Aorta (tissue), 5 donors: ENCODE results near the gene SYP. TPM values are rescaled to one million over a fixed set of nuclear protein-coding genes. Genes with fewer than 3 reads are reported as not detected.
A peak's percentile ranks its signal among the peaks of the same experiment; 100 is the strongest.
"Not testable (repeated sequence)": the region's sequence is repeated elsewhere in the genome, so short reads cannot be mapped to it uniquely, and the experiment has no call there.

Source experiments
- ATAC-seq: fragments of 200-7000 bp; cut with Tn5 transposase; one replicate; pipeline ENCODE4 v1.9.1; 2022; ENCODE audit warnings: moderate library complexity; ENCODE audit not compliant: low FRiP score
- DNase-seq, 2 donors: peaks; one replicate each; pipeline ENCODE4 v3.0.0-alpha.2; 2020
- H3K27ac ChIP-seq, 2 donors: one replicate each; pipeline ENCODE4 v1.5.1; 2013; ENCODE audit warnings: low read length in 2 of 2, mild to moderate bottlenecking in 2 of 2, moderate library complexity in 2 of 2, control low read depth in 1 of 2, inconsistent platforms in 1 of 2, low read depth in 1 of 2
- H3K27me3 ChIP-seq, 2 donors: one replicate each; pipeline ENCODE4 v1.6.1; 2013; ENCODE audit warnings: control low read depth in 1 of 2, low read length in 1 of 2, mild to moderate bottlenecking in 1 of 2, moderate library complexity in 1 of 2; ENCODE audit not compliant: insufficient read depth in 2 of 2, control insufficient read depth in 1 of 2
- H3K36me3 ChIP-seq, 2 donors: one replicate each; pipeline ENCODE4 v1.6.1; 2013; ENCODE audit warnings: control low read depth in 1 of 2, low read length in 1 of 2, mild to moderate bottlenecking in 1 of 2; ENCODE audit not compliant: insufficient read depth in 2 of 2, control insufficient read depth in 1 of 2
- H3K4me1 ChIP-seq, 2 donors: one replicate each; pipeline ENCODE4 v1.6.1; 2013; ENCODE audit warnings: low read length in 2 of 2, control low read depth in 1 of 2, mild to moderate bottlenecking in 1 of 2, moderate library complexity in 1 of 2; ENCODE audit not compliant: insufficient read depth in 2 of 2, control insufficient read depth in 1 of 2
- H3K4me3 ChIP-seq, 2 donors: one replicate each; pipeline ENCODE4 v1.5.1; 2013; ENCODE audit warnings: low read length in 2 of 2, control low read depth in 1 of 2, mild to moderate bottlenecking in 1 of 2
- H3K9me3 ChIP-seq: one replicate; pipeline ENCODE4 v1.6.1; 2013; ENCODE audit warnings: mild to moderate bottlenecking, low read length; ENCODE audit not compliant: control insufficient read depth
- WGBS, 2 donors: extraction: QIAGEN DNeasy Blood & Tissue Kit; methylation state at CpG; one replicate each; pipeline ENCODE4 v1.1.7; 2013; 5-methylcytosine and 5-hydroxymethylcytosine counted together
- intact Hi-C, 2 donors: fragments of 100-400 bp; cut with DNase I; formaldehyde crosslinking; loops; one replicate each; pipeline versions ENCODE4 v1.14.2 to v1.15.0; 2022
- polyA plus RNA-seq, 2 donors: library from polyadenylated mRNA; stranded (reverse); fragments of 200-250 nt; gene quantifications; one replicate each; pipeline ENCODE4 v1.2.3, GENCODE V29; 2013
- total RNA-seq, 2 donors: library from RNA; stranded (reverse); fragmentation: NEBNext Ultra II Directional; extraction: Animal tissue kit (Norgen Biotek cat#: 25700); gene quantifications; one replicate each; pipeline ENCODE4 v1.2.1, GENCODE V29; 2021
- donor health status: healthy with polysubstance abuse.
- donor health status: Bipolar disorder and iron deficiency.
- donor health status: DM: no; HTN: no; CAD: no.
- donor health status: DM: no; HTN: no; CAD: no.
- donor health status: DM: yes; HTN: yes; CAD: no.

SYP gene
- total and polyA plus RNA-seq, 4 donors = 2.4 to 5.3 (median 3.7) TPM

DNA sequence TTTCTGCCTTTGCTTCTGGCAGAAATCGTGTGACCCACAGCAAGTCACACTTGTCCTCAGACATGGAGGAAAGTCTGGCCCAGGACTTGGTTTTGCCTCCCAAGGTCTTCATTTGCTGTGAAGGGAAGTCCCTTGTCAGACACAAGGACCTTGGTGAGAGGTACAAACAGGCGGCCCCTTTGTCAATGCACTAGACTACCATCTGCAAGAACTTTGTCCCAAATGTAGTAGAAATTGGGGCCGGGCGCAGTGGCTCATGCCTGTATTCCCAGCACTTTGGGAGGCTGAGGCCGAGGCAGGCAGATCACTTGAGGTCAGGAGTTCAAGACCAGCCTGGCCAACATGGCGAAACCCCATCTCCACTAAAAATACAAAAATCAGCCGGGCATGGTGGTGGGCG is 26.4 kb downstream of the SYP start:
- H3K9me3 ChIP-seq, intact Hi-C loops, H3K36me3 ChIP-seq, H3K4me1 ChIP-seq, H3K27me3 ChIP-seq, H3K4me3 ChIP-seq, H3K27ac ChIP-seq, ATAC-seq, DNase-seq: not testable (repeated sequence)
- 86 to 90% methylated on average over 8 of the region's 8 CpGs for WGBS, 2 donors

DNA sequence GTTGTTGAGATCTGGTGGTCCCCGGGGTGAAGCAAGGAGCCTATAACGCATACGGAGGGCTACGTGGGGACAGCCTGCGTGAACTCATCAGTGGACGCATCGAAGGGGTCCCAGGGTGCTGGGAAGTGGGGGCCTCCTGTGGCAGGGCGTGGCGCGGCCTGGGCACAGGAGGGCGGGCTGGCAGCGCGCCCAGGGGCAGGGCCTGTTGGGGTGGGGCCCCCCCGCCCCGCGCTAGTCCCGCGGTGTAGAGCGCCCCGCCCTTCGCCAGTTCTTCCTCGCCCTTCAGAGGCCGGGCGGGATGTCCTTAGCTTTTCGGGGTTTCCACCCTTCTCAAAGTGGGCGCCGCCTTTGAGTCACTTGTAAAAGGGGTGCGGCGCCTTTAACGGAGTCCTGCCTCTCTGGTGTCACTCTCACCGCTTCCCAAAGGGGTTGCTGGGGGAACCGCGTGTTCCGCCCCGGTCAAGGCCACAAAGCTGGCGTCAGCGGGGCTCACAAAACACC is 27.7 kb downstream of the SYP start:
- 0 to 36% methylated on average over 34 to 37 of the region's 37 CpGs for WGBS, 2 donors
- ATAC-seq (peak; percentile 84), DNase-seq (peak; percentile 74 to 87)
- Histone ChIP-seq H3K4me1 (no peaks in the 10 kb centered on the region), H3K4me3 (peak overlapping the region; percentile 68 to 72), H3K27me3 (no peaks in the 10 kb centered on the region), H3K36me3 (no peaks in the 10 kb centered on the region), H3K9me3 (no peaks in the 10 kb centered on the region), H3K27ac (peak overlapping the region in 1 of 2 donors; percentile 96)
- intact Hi-C loops = no loop called here

DNA sequence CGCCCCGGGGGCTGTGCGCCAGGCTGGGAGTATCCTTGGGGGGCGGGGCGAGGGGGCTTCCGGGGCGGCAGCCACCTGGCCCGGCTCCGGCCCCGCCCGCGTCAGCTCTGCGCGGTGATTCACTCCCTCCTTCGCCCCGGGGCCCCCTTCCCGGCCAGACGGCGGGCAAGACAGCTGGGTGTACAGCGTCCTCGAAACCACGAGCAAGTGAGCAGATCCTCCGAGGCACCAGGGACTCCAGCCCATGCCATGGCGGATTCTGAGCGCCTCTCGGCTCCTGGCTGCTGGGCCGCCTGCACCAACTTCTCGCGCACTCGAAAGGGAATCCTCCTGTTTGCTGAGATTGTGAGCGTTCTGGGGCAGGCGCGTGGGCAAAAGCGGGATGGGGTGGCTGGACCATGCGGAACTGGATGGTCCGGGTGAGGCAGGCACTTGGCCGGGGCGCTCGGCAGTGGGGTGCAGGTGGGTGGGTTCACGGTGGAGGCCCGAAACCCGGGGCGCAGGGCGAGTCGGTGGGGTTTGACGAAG is 28.2 kb downstream of the SYP start, which contains the start of gene PLP2:
Gene PLP2 (plus strand): TSS at position 147 of the 528 bp plus-strand sequence. CDS start 103 bp downstream, at position 250.
- intact Hi-C loops = no loop called here
- no peaks in the 10 kb centered on the region for H3K36me3 ChIP-seq
- WGBS, 2 donors = 1 to 35% methylated on average over 45 to 46 of the region's 46 CpGs
- ATAC-seq = peak; percentile 59
- H3K27ac ChIP-seq = peak within 1 kb of the TSS in 1 of 2 donors; percentile 96
- H3K4me3 ChIP-seq = peak within 1 kb of the TSS; percentile 68 to 72
- no peaks in the 10 kb centered on the region for H3K4me1 ChIP-seq
- H3K9me3 ChIP-seq = no peaks in the 10 kb centered on the region
- peak; percentile 77 to 90 for DNase-seq
- H3K27me3 ChIP-seq = no peaks in the 10 kb centered on the region

DNA sequence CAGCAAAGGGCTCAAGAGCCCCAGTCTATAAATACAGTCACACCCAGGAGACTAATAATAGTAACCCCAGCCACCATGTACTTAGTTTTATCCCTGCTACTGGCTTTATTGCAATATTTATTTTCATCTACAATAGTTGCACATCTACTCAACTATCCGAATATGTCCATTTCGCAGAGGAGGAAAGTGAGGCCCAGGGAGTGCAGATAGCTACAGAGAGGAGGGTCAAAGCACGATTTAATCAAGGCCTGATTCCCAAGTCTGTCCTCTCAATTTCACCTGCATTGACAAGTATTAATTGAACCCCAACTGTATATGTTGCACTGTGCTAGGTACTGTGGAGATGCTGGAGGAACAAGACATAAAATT is 32.3 kb downstream of the SYP start:
- Histone ChIP-seq H3K4me3 (peak overlapping the region in 1 of 2 donors; percentile 33), H3K4me1 (no peaks in the 10 kb centered on the region), H3K27me3 (no peaks in the 10 kb centered on the region), H3K27ac (peak overlapping the region; percentile 23 to 88), H3K36me3 (no peaks in the 10 kb centered on the region), H3K9me3 (no peaks in the 10 kb centered on the region)
- ATAC-seq = no peak
- intact Hi-C loops = no loop called here
- DNase-seq = no peak
- 76 to 84% methylated on average over 3 of the region's 3 CpGs for whole genome bisulfite sequencing, 2 donors

DNA sequence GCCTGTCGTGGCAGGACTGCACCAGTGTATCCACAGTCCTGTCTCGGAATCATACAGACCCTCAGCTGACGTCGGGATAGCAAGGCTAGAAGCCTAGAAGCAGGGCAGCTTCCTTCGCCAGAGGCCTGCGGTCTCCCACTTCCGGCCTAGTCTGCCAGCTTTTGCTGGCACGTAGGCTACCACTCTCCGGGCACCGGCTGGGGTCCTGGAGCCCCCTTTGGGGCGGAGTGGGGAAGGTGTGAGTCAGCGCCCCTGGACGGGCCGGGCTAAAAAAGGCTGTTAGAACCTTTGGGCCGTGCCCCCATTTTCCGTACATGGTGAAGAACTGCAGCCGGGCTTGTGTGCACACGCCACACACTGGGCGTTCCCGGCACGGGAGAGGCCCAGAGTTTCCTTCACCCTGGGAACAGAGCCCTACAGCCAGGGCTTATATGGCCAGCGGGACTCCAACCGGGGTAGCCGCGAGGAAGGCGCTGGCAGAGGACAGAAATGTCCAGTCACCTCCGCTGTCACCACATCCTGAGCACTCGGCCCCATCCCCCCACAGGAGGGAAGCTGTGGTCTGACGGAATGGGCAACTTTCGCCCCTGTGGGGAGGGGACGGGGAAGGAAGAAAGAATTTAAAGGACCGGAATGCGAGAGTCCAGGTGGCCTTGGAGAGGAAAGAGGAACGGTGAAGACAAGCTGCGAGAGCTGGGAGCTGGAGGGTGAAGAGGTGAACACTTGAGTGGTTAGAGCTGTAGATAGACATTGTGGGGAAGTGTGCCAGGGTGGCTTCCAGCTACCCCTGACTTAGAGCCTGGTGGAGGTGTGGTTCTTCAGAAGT is 32.9 kb downstream of the SYP start:
- ATAC-seq = peak; percentile 79
- no peaks in the 10 kb centered on the region for H3K27me3 ChIP-seq
- H3K4me1 ChIP-seq = no peaks in the 10 kb centered on the region
- H3K4me3 ChIP-seq = peak overlapping the region in 1 of 2 donors; percentile 33
- H3K9me3 ChIP-seq = no peaks in the 10 kb centered on the region
- H3K36me3 ChIP-seq = no peaks in the 10 kb centered on the region
- WGBS, 2 donors = 2 to 40% methylated on average over 35 of the region's 35 CpGs
- intact Hi-C loops = no loop called here
- H3K27ac ChIP-seq = peak overlapping the region; percentile 23 to 88
- peak; percentile 93 to 94 for DNase-seq

DNA sequence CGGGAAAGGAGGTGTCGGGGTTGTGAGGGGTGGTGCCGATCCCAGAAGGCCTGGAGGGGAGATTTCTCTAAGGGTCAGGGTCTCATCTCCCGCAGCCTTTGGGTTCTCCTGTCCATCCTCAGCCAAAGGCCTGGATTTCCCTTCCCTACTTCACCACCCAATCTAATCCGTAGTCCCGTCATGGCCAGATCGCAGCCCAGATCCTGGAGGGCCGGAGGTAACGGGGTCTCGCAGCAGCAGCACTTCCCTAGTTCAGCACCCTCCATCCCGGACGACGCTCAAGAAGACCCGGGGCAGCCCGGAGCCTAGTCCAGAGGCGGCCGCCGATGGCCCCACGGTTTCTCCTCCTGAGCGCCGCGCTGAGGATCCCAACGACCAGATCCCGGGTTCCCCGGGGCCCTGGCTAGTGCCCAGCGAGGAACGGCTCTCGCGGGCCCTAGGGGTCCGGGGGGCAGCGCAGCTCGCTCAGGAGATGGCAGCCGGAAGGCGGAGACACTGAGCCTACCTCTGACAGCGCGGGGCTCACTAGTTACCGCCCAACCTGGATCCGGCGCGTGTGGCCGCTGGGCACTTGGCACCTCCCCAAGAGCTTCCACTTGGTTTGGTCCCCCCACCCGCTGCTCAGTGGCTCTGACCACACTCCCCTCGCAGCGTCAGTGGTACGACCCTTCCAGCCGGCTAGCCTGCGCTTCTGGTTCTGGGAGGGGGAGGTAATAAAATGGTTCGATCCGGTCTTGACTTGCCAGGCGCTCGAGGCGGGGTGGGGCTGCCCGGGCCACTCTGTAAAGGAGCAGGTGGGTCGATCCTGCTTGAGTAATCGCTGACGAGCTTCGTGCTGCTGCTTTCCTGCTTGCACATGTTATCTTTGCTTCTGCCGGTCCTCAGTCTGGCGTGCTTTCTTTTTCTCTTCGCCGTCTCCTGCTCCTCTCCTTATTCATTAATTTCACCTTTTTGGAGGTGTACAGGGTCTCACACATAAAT is 33.8 kb downstream of the SYP start:
- Histone ChIP-seq H3K9me3 (no peaks in the 10 kb centered on the region), H3K4me3 (peak overlapping the region; percentile 5 to 15), H3K36me3 (no peaks in the 10 kb centered on the region), H3K4me1 (no peaks in the 10 kb centered on the region), H3K27me3 (no peaks in the 10 kb centered on the region), H3K27ac (peak overlapping the region; percentile 20 to 77)
- 28 to 42% methylated on average over 54 to 61 of the region's 61 CpGs for WGBS, 2 donors
- DNase-seq (peak; percentile 83 to 92), ATAC-seq (peak; percentile 54)
- intact Hi-C loops = no loop called here

DNA sequence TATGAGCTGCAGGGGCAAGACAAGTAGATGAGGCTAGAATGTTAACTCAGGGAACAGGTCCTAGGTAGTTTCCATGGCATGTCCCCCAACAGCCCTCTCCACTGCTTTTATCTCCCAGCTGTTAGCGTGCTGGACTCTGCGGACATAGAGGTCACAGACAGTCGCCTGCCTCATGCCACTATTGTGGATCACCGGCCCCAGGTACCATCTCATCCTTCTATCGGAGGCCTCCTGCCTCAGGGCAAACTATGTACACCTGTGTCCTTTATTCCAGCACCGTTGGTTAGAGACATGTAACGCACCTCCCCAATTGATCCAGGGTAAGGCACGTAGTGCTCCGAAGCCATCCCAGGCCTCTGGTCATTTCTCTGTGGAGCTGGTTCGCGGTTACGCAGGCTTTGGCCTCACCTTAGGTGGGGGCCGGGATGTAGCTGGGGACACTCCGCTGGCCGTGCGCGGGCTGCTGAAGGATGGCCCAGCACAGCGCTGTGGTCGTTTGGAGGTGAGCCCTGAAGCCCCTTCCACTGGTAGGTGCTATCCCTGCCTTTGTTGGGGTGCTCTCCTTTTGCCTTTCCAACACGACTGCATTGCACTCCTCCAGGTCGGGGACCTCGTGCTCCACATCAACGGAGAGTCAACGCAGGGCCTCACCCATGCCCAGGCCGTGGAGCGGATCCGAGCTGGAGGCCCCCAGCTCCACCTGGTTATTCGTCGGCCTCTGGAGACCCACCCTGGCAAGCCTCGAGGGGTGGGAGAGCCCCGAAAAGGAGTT is 35.2 kb downstream of the SYP start:
- intact Hi-C loops = no loop called here
- no peaks in the 10 kb centered on the region for H3K36me3 ChIP-seq
- ATAC-seq = no peak

More for the DNA sequence above, 35.2 kb downstream of the SYP start:
- peak in 1 of 2 donors; percentile 72 for DNase-seq
- Histone ChIP-seq H3K4me3 (no peak overlapping the region), H3K27me3 (no peaks in the 10 kb centered on the region), H3K4me1 (no peaks in the 10 kb centered on the region), H3K27ac (peak overlapping the region in 1 of 2 donors; percentile 24), H3K9me3 (no peaks in the 10 kb centered on the region)
- 87 to 94% methylated on average over 31 of the region's 31 CpGs for WGBS, 2 donors
